ENCODE measurements around the gene DBNL.

The DBNL gene

GRCh38 chr7:44062180-44062902 lies 17.8 kb downstream of the DBNL start:
- Mint-ChIP-seq H3K27me3 (ENCODE audit: low read depth) (no peaks in the 10 kb centered on the region), H3K9me3 (no peaks in the 10 kb centered on the region), H3K36me3 (ENCODE audit: low read depth) (peaks cover 42% of the 10 kb centered on the region), H3K4me3 (no peak overlapping the region), H3K27ac (no peak overlapping the region), H3K4me1 (ENCODE audit: low read depth) (peaks cover 4% of the 10 kb centered on the region)
- no peak for DNase-seq (ENCODE audit: low spot score)

GRCh38 chr7:44062903-44063295 lies 18.4 kb downstream of the DBNL start:
- Mint-ChIP-seq H3K4me3 (no peak overlapping the region), H3K27ac (no peak overlapping the region), H3K27me3 (ENCODE audit: low read depth) (no peaks in the 10 kb centered on the region), H3K9me3 (no peaks in the 10 kb centered on the region), H3K36me3 (ENCODE audit: low read depth) (peaks cover 40% of the 10 kb centered on the region), H3K4me1 (ENCODE audit: low read depth) (peaks cover 4% of the 10 kb centered on the region)
- DNase-seq (ENCODE audit: low spot score): no peak

GRCh38 chr7:44063547-44063893 lies 19.0 kb downstream of the DBNL start:
- H3K36me3 Mint-ChIP-seq (ENCODE audit: low read depth): peaks cover 35% of the 10 kb centered on the region
- H3K27ac Mint-ChIP-seq: no peak overlapping the region
- peaks cover 4% of the 10 kb centered on the region for H3K4me1 Mint-ChIP-seq (ENCODE audit: low read depth)

GRCh38 chr7:44063894-44064651 lies 19.6 kb downstream of the DBNL start:
- no peaks in the 10 kb centered on the region for H3K27me3 Mint-ChIP-seq (ENCODE audit: low read depth)
- peaks cover 30% of the 10 kb centered on the region for H3K36me3 Mint-ChIP-seq (ENCODE audit: low read depth)
- H3K4me1 Mint-ChIP-seq (ENCODE audit: low read depth): peaks cover 4% of the 10 kb centered on the region
- no peaks in the 10 kb centered on the region for H3K9me3 Mint-ChIP-seq
- H3K27ac Mint-ChIP-seq: no peak overlapping the region
- no peak overlapping the region for H3K4me3 Mint-ChIP-seq
- DNase-seq (ENCODE audit: low spot score): no peak

More at GRCh38 chr7:44063547-44063893, 19.0 kb downstream of the DBNL start:
- Mint-ChIP-seq H3K4me3 (no peak overlapping the region), H3K27me3 (ENCODE audit: low read depth) (no peaks in the 10 kb centered on the region), H3K9me3 (no peaks in the 10 kb centered on the region)
- DNase-seq (ENCODE audit: low spot score): no peak

GRCh38 chr7:44064791-44065430 lies 20.4 kb downstream of the DBNL start:
- Mint-ChIP-seq H3K4me3 (no peak overlapping the region), H3K9me3 (no peaks in the 10 kb centered on the region)

GRCh38 chr7:44065431-44066110 lies 21.1 kb downstream of the DBNL start, which contains the start of gene PGAM2:
Gene PGAM2 (minus strand): TSS chr7:44065567. CDS start chr7:44065529, 38 bp downstream.
- Mint-ChIP-seq H3K27ac (no peak within 1 kb of the TSS), H3K36me3 (ENCODE audit: low read depth) (peaks cover 20% of the 10 kb centered on the region), H3K4me3 (no peak within 1 kb of the TSS), H3K4me1 (ENCODE audit: low read depth) (peaks cover 4% of the 10 kb centered on the region), H3K9me3 (no peaks in the 10 kb centered on the region), H3K27me3 (ENCODE audit: low read depth) (no peaks in the 10 kb centered on the region)
- DNase-seq (ENCODE audit: low spot score): no peak

More at GRCh38 chr7:44064791-44065430, 20.4 kb downstream of the DBNL start:
- Mint-ChIP-seq H3K27ac (no peak overlapping the region), H3K4me1 (ENCODE audit: low read depth) (peaks cover 4% of the 10 kb centered on the region), H3K27me3 (ENCODE audit: low read depth) (no peaks in the 10 kb centered on the region), H3K36me3 (ENCODE audit: low read depth) (peaks cover 26% of the 10 kb centered on the region)
- no peak for DNase-seq (ENCODE audit: low spot score)

- H3K4me1 Mint-ChIP-seq (ENCODE audit: low read depth): peaks cover 4% of the 10 kb centered on the region
- DNase-seq (ENCODE audit: low spot score): no peak
- H3K4me3 Mint-ChIP-seq: no peak overlapping the region
- no peak overlapping the region for H3K27ac Mint-ChIP-seq
- H3K9me3 Mint-ChIP-seq: no peaks in the 10 kb centered on the region
- H3K36me3 Mint-ChIP-seq (ENCODE audit: low read depth): peaks cover 19% of the 10 kb centered on the region
- no peaks in the 10 kb centered on the region for H3K27me3 Mint-ChIP-seq (ENCODE audit: low read depth)
These were observed 21.6 kb downstream of the DBNL start for GRCh38 chr7:44066111-44066460.

- DNase-seq (ENCODE audit: low spot score): no peak
- peak overlapping the region; percentile 64 for H3K27ac Mint-ChIP-seq
- no peaks in the 10 kb centered on the region for H3K27me3 Mint-ChIP-seq (ENCODE audit: low read depth)
- H3K9me3 Mint-ChIP-seq: no peaks in the 10 kb centered on the region
- peaks cover 16% of the 10 kb centered on the region for H3K36me3 Mint-ChIP-seq (ENCODE audit: low read depth)
- no peak overlapping the region for H3K4me3 Mint-ChIP-seq
- H3K4me1 Mint-ChIP-seq (ENCODE audit: low read depth): peaks cover 4% of the 10 kb centered on the region
These were observed 22.1 kb downstream of the DBNL start for GRCh38 chr7:44066494-44067063.

- peaks cover 4% of the 10 kb centered on the region for H3K4me1 Mint-ChIP-seq (ENCODE audit: low read depth)
- no peaks in the 10 kb centered on the region for H3K27me3 Mint-ChIP-seq (ENCODE audit: low read depth)
- H3K36me3 Mint-ChIP-seq (ENCODE audit: low read depth): peaks cover 19% of the 10 kb centered on the region
- H3K27ac Mint-ChIP-seq: peak overlapping the region; percentile 64
- no peak overlapping the region for H3K4me3 Mint-ChIP-seq
- no peaks in the 10 kb centered on the region for H3K9me3 Mint-ChIP-seq
- DNase-seq (ENCODE audit: low spot score): no peak
These were observed 22.8 kb downstream of the DBNL start for GRCh38 chr7:44067064-44067951.

GRCh38 chr7:44068054-44068453 lies 23.6 kb downstream of the DBNL start:
- peaks cover 4% of the 10 kb centered on the region for H3K4me1 Mint-ChIP-seq (ENCODE audit: low read depth)
- H3K27me3 Mint-ChIP-seq (ENCODE audit: low read depth): no peaks in the 10 kb centered on the region
- no peaks in the 10 kb centered on the region for H3K9me3 Mint-ChIP-seq
- H3K4me3 Mint-ChIP-seq: no peak overlapping the region
- peaks cover 21% of the 10 kb centered on the region for H3K36me3 Mint-ChIP-seq (ENCODE audit: low read depth)
- H3K27ac Mint-ChIP-seq: no peak overlapping the region
- DNase-seq (ENCODE audit: low spot score): no peak

- Mint-ChIP-seq H3K4me1 (ENCODE audit: low read depth) (peaks cover under 1% of the 10 kb centered on the region), H3K4me3 (no peak overlapping the region), H3K36me3 (ENCODE audit: low read depth) (peaks cover 31% of the 10 kb centered on the region), H3K27ac (no peak overlapping the region), H3K27me3 (ENCODE audit: low read depth) (no peaks in the 10 kb centered on the region), H3K9me3 (no peaks in the 10 kb centered on the region)
- DNase-seq (ENCODE audit: low spot score): no peak
These were observed 27.3 kb downstream of the DBNL start for GRCh38 chr7:44071726-44072363.

- peak overlapping the region; percentile 31 for H3K27ac Mint-ChIP-seq
- no peak for DNase-seq (ENCODE audit: low spot score)
- H3K9me3 Mint-ChIP-seq: no peaks in the 10 kb centered on the region
- H3K4me1 Mint-ChIP-seq (ENCODE audit: low read depth): peaks cover under 1% of the 10 kb centered on the region
- no peak overlapping the region for H3K4me3 Mint-ChIP-seq
- H3K27me3 Mint-ChIP-seq (ENCODE audit: low read depth): no peaks in the 10 kb centered on the region
- H3K36me3 Mint-ChIP-seq (ENCODE audit: low read depth): peaks cover 31% of the 10 kb centered on the region
These were observed 28.1 kb downstream of the DBNL start for GRCh38 chr7:44072364-44073231.

All from T-helper 2 cell treated with Interferon-gamma antibody and Interleukin-4, amounts not matched to agents 5 μg/mL and 100 μg/mL, for 36 hours (primary cell).